ENCODE data around the gene CPSF4. TPM values are rescaled to one million over a fixed set of nuclear protein-coding genes. Genes with fewer than 3 reads are reported as not detected.

The CPSF4 gene
- total RNA-seq, 1 donor from 2014 or later: 60.9 TPM

DNA sequence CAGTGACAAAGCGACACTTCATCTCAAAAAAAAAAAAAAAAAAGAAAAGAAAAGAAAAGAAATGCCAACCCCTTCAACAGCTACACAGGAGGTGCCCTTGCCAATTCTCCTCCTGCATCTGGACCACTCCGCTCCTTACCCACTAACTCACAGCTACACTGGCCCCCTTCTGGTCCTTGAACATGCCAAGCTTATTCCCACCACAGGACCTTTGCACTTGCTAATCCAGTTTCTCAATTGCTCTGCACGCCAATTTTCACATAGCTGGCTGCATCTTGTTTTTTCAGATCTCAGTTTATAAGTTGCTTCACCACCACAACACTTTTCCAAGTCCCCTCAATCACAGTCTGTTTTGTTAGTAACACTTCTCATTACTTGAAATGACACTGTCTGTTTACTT is 35.9 kb upstream of the CPSF4 start:
- peaks cover 32% of the 10 kb centered on the region for H3K4me1 Mint-ChIP-seq
- POLR2A ChIA-PET: interaction anchor here (0.5 to 1.4 kb wide), 4 partner anchors 9 to 813 kb away, joined by 3 to 12 read pairs (median 4); no protein-coding TSS in a partner anchor
- H3K9me3 Mint-ChIP-seq: no peaks in the 10 kb centered on the region
- TF ChIP-seq, protein P1, sequence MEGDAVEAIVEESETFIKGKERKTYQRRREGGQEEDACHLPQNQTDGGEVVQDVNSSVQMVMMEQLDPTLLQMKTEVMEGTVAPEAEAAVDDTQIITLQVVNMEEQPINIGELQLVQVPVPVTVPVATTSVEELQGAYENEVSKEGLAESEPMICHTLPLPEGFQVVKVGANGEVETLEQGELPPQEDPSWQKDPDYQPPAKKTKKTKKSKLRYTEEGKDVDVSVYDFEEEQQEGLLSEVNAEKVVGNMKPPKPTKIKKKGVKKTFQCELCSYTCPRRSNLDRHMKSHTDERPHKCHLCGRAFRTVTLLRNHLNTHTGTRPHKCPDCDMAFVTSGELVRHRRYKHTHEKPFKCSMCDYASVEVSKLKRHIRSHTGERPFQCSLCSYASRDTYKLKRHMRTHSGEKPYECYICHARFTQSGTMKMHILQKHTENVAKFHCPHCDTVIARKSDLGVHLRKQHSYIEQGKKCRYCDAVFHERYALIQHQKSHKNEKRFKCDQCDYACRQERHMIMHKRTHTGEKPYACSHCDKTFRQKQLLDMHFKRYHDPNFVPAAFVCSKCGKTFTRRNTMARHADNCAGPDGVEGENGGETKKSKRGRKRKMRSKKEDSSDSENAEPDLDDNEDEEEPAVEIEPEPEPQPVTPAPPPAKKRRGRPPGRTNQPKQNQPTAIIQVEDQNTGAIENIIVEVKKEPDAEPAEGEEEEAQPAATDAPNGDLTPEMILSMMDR (IDR thresholded peaks at IDR 0.05): no peak
- peaks cover 63% of the 10 kb centered on the region for H3K36me3 Mint-ChIP-seq (ENCODE audit: low read depth)
- no peaks in the 10 kb centered on the region for H3K27me3 Mint-ChIP-seq
- no peak overlapping the region for H3K27ac Mint-ChIP-seq
- intact Hi-C loops (cut with micrococcal nuclease): loop anchor here (10.0 kb wide), 1 partner anchor 258 kb away; the partner anchor contains the start of gene SMURF1
- H3K4me3 Mint-ChIP-seq: no peak overlapping the region
- ATAC-seq (ENCODE audit: low read depth) (no peak), DNase-seq (no peak)
- CTCF ChIA-PET: no interaction called here

GRCh38 chr7:99403764-99404163 is 35.0 kb upstream of the CPSF4 start:
- Mint-ChIP-seq H3K27me3 (no peaks in the 10 kb centered on the region), H3K9me3 (no peaks in the 10 kb centered on the region), H3K27ac (peak overlapping the region; percentile 8), H3K4me1 (peaks cover 36% of the 10 kb centered on the region), H3K36me3 (ENCODE audit: low read depth) (peaks cover 61% of the 10 kb centered on the region), H3K4me3 (no peak overlapping the region)
- DNase-seq: no peak
- no peak for ATAC-seq (ENCODE audit: low read depth)
- TF ChIP-seq, protein P1 (IDR thresholded peaks at IDR 0.05): no peak
- CTCF ChIA-PET: no interaction called here
- intact Hi-C loops (cut with micrococcal nuclease): loop anchor here (10.0 kb wide), 1 partner anchor 259 kb away; the partner anchor contains the start of gene SMURF1
- POLR2A ChIA-PET: interaction anchor here (0.5 to 1.7 kb wide), 4 partner anchors 11 to 68 kb away, joined by 3 to 6 read pairs (median 4); partner anchors contain the start of gene ARPC1B

GRCh38 chr7:99404235-99404976 is 34.3 kb upstream of the CPSF4 start:
- ATAC-seq (ENCODE audit: low read depth) (no peak), DNase-seq (no peak)
- Mint-ChIP-seq H3K36me3 (ENCODE audit: low read depth) (peaks cover 61% of the 10 kb centered on the region), H3K9me3 (no peaks in the 10 kb centered on the region), H3K27ac (no peak overlapping the region), H3K27me3 (no peaks in the 10 kb centered on the region), H3K4me3 (no peak overlapping the region), H3K4me1 (peaks cover 43% of the 10 kb centered on the region)
- POLR2A ChIA-PET: interaction anchor here (0.7 to 1.7 kb wide), 3 partner anchors 11 to 33 kb away, joined by 3 to 6 read pairs (median 6); partner anchors contain the start of gene ARPC1B
- CTCF ChIA-PET: no interaction called here
- intact Hi-C loops (cut with micrococcal nuclease): loop anchor here (10.0 kb wide), 1 partner anchor 260 kb away; the partner anchor contains the start of gene SMURF1
- TF ChIP-seq, protein P1 (IDR thresholded peaks at IDR 0.05): no peak

DNA sequence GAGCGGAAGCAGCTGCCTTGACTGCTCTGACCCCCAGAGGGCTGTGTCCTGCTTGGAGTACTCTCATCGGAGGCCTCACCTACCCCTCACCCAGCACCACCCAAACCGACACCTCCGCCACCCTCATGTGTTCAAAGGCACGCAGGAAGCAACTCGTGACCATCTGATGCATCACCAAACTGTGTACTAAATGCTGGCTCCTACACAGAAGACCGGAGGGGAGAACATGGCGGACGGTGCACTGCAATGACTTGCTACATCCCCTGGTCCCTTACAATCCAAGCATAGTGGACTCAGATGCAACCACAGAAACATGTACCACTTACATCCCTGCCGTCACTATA is 33.8 kb upstream of the CPSF4 start:
- no peak for DNase-seq
- Mint-ChIP-seq H3K4me3 (no peak overlapping the region), H3K9me3 (no peaks in the 10 kb centered on the region), H3K27ac (no peak overlapping the region), H3K4me1 (peaks cover 47% of the 10 kb centered on the region), H3K36me3 (ENCODE audit: low read depth) (peaks cover 56% of the 10 kb centered on the region), H3K27me3 (no peaks in the 10 kb centered on the region)
- intact Hi-C loops (cut with micrococcal nuclease): loop anchor here (10.0 kb wide), 1 partner anchor 260 kb away; the partner anchor contains the start of gene SMURF1
- TF ChIP-seq, protein P1 (IDR thresholded peaks at IDR 0.05): no peak
- ATAC-seq (ENCODE audit: low read depth): no peak
- POLR2A ChIA-PET: interaction anchor here (0.7 to 1.7 kb wide), 3 partner anchors 12 to 33 kb away, joined by 3 to 6 read pairs (median 5); no protein-coding TSS in a partner anchor
- CTCF ChIA-PET: no interaction called here

- peaks cover 57% of the 10 kb centered on the region for H3K4me1 Mint-ChIP-seq
- no peaks in the 10 kb centered on the region for H3K27me3 Mint-ChIP-seq
- ATAC-seq (ENCODE audit: low read depth): no peak
- peak overlapping the region; percentile 18 for H3K27ac Mint-ChIP-seq
- intact Hi-C loops (cut with micrococcal nuclease): loop anchor here (10.0 kb wide), 1 partner anchor 262 kb away; the partner anchor contains the start of gene SMURF1
- TF ChIP-seq, protein P1 (IDR thresholded peaks at IDR 0.05): no peak
- ChIA-PET POLR2A (interaction anchor here (0.6 to 5.0 kb wide), 7 partner anchors 8 to 1015 kb away, joined by 3 to 189 read pairs (median 10); partner anchors contain the start of gene ARPC1B), CTCF (interaction anchor here (1.2 kb wide), 2 partner anchors 41 to 49 kb away, joined by 3 to 7 read pairs; no protein-coding TSS in a partner anchor)
- peak overlapping the region; percentile 100 for H3K4me3 Mint-ChIP-seq
- H3K9me3 Mint-ChIP-seq: no peaks in the 10 kb centered on the region
- peaks cover 53% of the 10 kb centered on the region for H3K36me3 Mint-ChIP-seq (ENCODE audit: low read depth)
- no peak for DNase-seq
Measured at GRCh38 chr7:99406557-99406956, 32.2 kb upstream of the CPSF4 start.

Data from activated B cell treated with CpG ODN at 0.5 μM for 24 hours (primary cell).